B cell (primary cell): ENCODE measurements around the gene CES3. TPM values are rescaled to one million over a fixed set of nuclear protein-coding genes. Genes with fewer than 3 reads are reported as not detected.

ENCODE experiments used
- ATAC-seq: fragments of 200-7000 bp; cut with Tn5 transposase; one replicate; pipeline ENCODE4 v1.10.0; 2021; ENCODE audit warnings: low read depth, mild to moderate bottlenecking, moderate number of reproducible peaks, moderate library complexity
- CTCF ChIA-PET: fragments of 350-600 bp; sonication (Branson Sonifier 250); formaldehyde crosslinking; loops from one replicate; lab custom pipeline; 2021; ENCODE audit warnings: antibody characterized with exemption, inconsistent platforms; lab: Charles Lee
- POLR2A ChIA-PET: fragments of 350-600 bp; sonication (Branson Sonifier 250); formaldehyde crosslinking; loops from one replicate; lab custom pipeline; 2021; ENCODE audit warnings: antibody characterized with exemption; lab: Charles Lee
- DNase-seq: peaks from one replicate; pipeline ENCODE4 v3.0.0; 2013
- H2AFZ ChIP-seq: 2 replicates; pipeline ENCODE4 v1.6.1; 2012; ENCODE audit warnings: mild to moderate bottlenecking, low read depth, low read length; ENCODE audit not compliant: insufficient read depth, poor library complexity, severe bottlenecking
- H3K27ac ChIP-seq, 2 donors: 1 replicate in 1 of 2; 2 replicates in 1 of 2; pipeline ENCODE4 v1.5.1; 2012 to 2013; ENCODE audit warnings: low read length in 2 of 2, mild to moderate bottlenecking in 2 of 2, moderate library complexity in 1 of 2
- H3K27me3 ChIP-seq, 4 experiments: fragments of 200-600 bp in 1 of 4; sonication (generic) in 1 of 4; replicated peaks in 1 of 4; 1 replicate in 2 of 4; 2 replicates in 2 of 4; pipeline versions ENCODE4 v1.6.1 to v1.7.0; 2013 to 2016; ENCODE audit warnings: low read length in 3 of 4, mild to moderate bottlenecking in 2 of 4, mixed read lengths in 1 of 4, moderate library complexity in 1 of 4; ENCODE audit not compliant: insufficient read depth in 4 of 4, control insufficient read depth in 3 of 4; ENCODE audit errors: control extremely low read depth in 1 of 4
- H3K36me3 ChIP-seq, 2 experiments: replicated peaks in 1 of 2; 1 replicate in 1 of 2; 2 replicates in 1 of 2; pipeline versions ENCODE4 v1.6.1 to v1.7.1; 2013; ENCODE audit warnings: low read length in 1 of 2; ENCODE audit not compliant: insufficient read depth in 2 of 2, control insufficient read depth in 1 of 2; ENCODE audit errors: control extremely low read depth in 1 of 2, extremely low read depth in 1 of 2
- H3K4me1 ChIP-seq, 2 donors: fragments of 200-600 bp in 1 of 2; sonication (generic) in 1 of 2; 1 replicate in 1 of 2; 2 replicates in 1 of 2; pipeline versions ENCODE4 v1.5.1 to v1.6.1; 2013 to 2017; ENCODE audit warnings: low read length in 2 of 2; ENCODE audit not compliant: control insufficient read depth in 2 of 2, insufficient read depth in 2 of 2
- H3K4me2 ChIP-seq: replicated peaks from 2 replicates; pipeline ENCODE3; 2012; ENCODE audit warnings: mild to moderate bottlenecking, low read depth, low read length; ENCODE audit not compliant: poor library complexity, severe bottlenecking
- H3K4me3 ChIP-seq, 5 experiments: fragments of 200-600 bp in 1 of 5; sonication (generic) in 1 of 5; 1 replicate in 3 of 5; 2 replicates in 2 of 5; pipeline versions ENCODE4 v1.5.1 to v1.7.0; 2011 to 2016; ENCODE audit warnings: low read length in 4 of 5, mild to moderate bottlenecking in 4 of 5, low read depth in 2 of 5, control low read depth in 1 of 5, moderate library complexity in 1 of 5; ENCODE audit not compliant: insufficient read depth in 1 of 5; ENCODE audit errors: control extremely low read depth in 1 of 5, extremely low read depth in 1 of 5
- H3K79me2 ChIP-seq: fragments of 200-600 bp; sonication (generic); one replicate; pipeline ENCODE4 v1.6.0; 2016; ENCODE audit warnings: low read length; ENCODE audit not compliant: control insufficient read depth, insufficient read depth
- H3K9ac ChIP-seq: fragments of 200-600 bp; sonication (generic); 2 replicates; pipeline ENCODE4 v1.6.1; 2017; ENCODE audit warnings: mild to moderate bottlenecking, low read length, moderate library complexity
- H3K9me3 ChIP-seq, 3 donors: one replicate each; pipeline versions ENCODE4 v1.6.1 to v1.7.1; 2013; ENCODE audit warnings: low read length in 2 of 3; ENCODE audit not compliant: control insufficient read depth in 2 of 3, insufficient read depth in 1 of 3; ENCODE audit errors: control extremely low read depth in 1 of 3
- H4K20me1 ChIP-seq: 2 replicates; pipeline ENCODE4 v1.6.0; 2012; ENCODE audit warnings: mild to moderate bottlenecking, low read length; ENCODE audit not compliant: insufficient read depth, control insufficient read depth, poor library complexity, severe bottlenecking
- H3K27ac Mint-ChIP-seq: one replicate; pipeline ENCODE4 v1.8.0; 2021; ENCODE audit warnings: mixed read lengths
- H3K27me3 Mint-ChIP-seq: one replicate; pipeline ENCODE4 v1.8.0; 2021; ENCODE audit warnings: mixed read lengths
- H3K4me1 Mint-ChIP-seq: one replicate; pipeline ENCODE4 v1.8.0; 2021; ENCODE audit warnings: mixed read lengths
- H3K4me3 Mint-ChIP-seq: one replicate; pipeline ENCODE4 v1.8.0; 2021; ENCODE audit warnings: mixed read lengths
- H3K9me3 Mint-ChIP-seq: one replicate; pipeline ENCODE4 v1.8.0; 2022; ENCODE audit warnings: mixed read lengths; ENCODE audit not compliant: insufficient read depth
- CTCF ChIP-seq: fragments of 200-600 bp; IDR thresholded peaks from one replicate; pipeline ENCODE4 v1.8.0; 2022; ENCODE audit warnings: antibody characterized with exemption, mild to moderate bottlenecking
- EZH2 ChIP-seq: IDR thresholded peaks from 2 replicates; pipeline ENCODE4 v1.6.1; 2012; ENCODE audit warnings: borderline replicate concordance, low read depth, mild to moderate bottlenecking, moderate library complexity, low read length; ENCODE audit not compliant: insufficient read depth, poor library complexity, severe bottlenecking
- WGBS: methylation state at CpG from one replicate; pipeline ENCODE4 v1.1.5; 2013; ENCODE audit warnings: missing lambda C conversion rate; ENCODE audit not compliant: insufficient coverage; 5-methylcytosine and 5-hydroxymethylcytosine counted together
- intact Hi-C: fragments of 100-400 bp; cut with micrococcal nuclease; formaldehyde crosslinking; loops from one replicate; pipeline ENCODE4 v1.10.0; 2022
- polyA plus RNA-seq: library from polyadenylated mRNA; depleted of rRNA; stranded (reverse); fragments of >200 nt; gene quantifications from 2 replicates; pipeline ENCODE4 v1.2.3, GENCODE V29; 2012
- total RNA-seq, 2 donors: library from RNA; stranded (reverse); fragments of 120-200 nt in 1 of 2; gene quantifications; 1 replicate in 1 of 2; 2 replicates in 1 of 2; pipeline versions ENCODE4 v1.2.3 to v1.2.4, GENCODE V29; 2013 to 2022

Gene CES3
- total and polyA plus RNA-seq, 2 donors (not counting 1 experiment from before 2014, with no cell fraction given) = 0.25 to 0.42 TPM

- peaks cover 2% of the 10 kb centered on the region for H3K4me1 Mint-ChIP-seq
- Histone ChIP-seq H3K4me2 (no peak overlapping the region), H4K20me1 (no peaks in the 10 kb centered on the region), H3K27me3 (peaks cover 0 to 28% (median 16%) of the 10 kb centered on the region in 4 experiments), H3K36me3 (no peaks in the 10 kb centered on the region), H2AFZ (no peak overlapping the region), H3K4me1 (peaks cover 5 to 10% of the 10 kb centered on the region in 2 donors), H3K9me3 (peaks cover 0 to 6% (median 0%) of the 10 kb centered on the region in 3 donors), H3K79me2 (no peaks in the 10 kb centered on the region), H3K4me3 (no peak overlapping the region), H3K27ac (no peak overlapping the region), H3K9ac (no peak overlapping the region)
- no peak for DNase-seq
- no peaks in the 10 kb centered on the region for H3K9me3 Mint-ChIP-seq
- ChIA-PET CTCF (interaction anchor here (0.6 to 1.7 kb wide), 13 partner anchors 10 to 1431 kb away, joined by 3 to 14 read pairs (median 4); no protein-coding TSS in a partner anchor), POLR2A (interaction anchor here (0.6 to 0.7 kb wide), 3 partner anchors 60 to 543 kb away, joined by 3 read pairs; no protein-coding TSS in a partner anchor)
- H3K27me3 Mint-ChIP-seq = peaks cover 58% of the 10 kb centered on the region
- TF ChIP-seq EZH2 (no peak), CTCF (no peak)
- H3K27ac Mint-ChIP-seq = no peak overlapping the region
- H3K4me3 Mint-ChIP-seq = no peak overlapping the region
- 83% methylated on average over 9 of the region's 10 CpGs for WGBS
- no peak for ATAC-seq
- intact Hi-C loops = loop anchor here (1.0 to 2.0 kb wide), 3 partner anchors 58 to 232 kb away; no protein-coding TSS in a partner anchor
Measured at GRCh38 chr16:66953462-66954096, 7.5 kb upstream of the CES3 start.

- ATAC-seq (peak; percentile 82), DNase-seq (peak; percentile 77)
- no peaks in the 10 kb centered on the region for H3K4me1 Mint-ChIP-seq
- TF ChIP-seq CTCF = peak; percentile 86
- no peak for TF ChIP-seq EZH2
- Histone ChIP-seq H3K9me3 (no peaks in the 10 kb centered on the region), H3K4me1 (peaks cover 0 to 4% of the 10 kb centered on the region in 2 donors), H3K9ac (no peak overlapping the region), H3K27ac (no peak overlapping the region), H3K36me3 (no peaks in the 10 kb centered on the region), H3K79me2 (no peaks in the 10 kb centered on the region), H2AFZ (no peak overlapping the region), H3K27me3 (peaks cover 0 to 22% (median 13%) of the 10 kb centered on the region in 4 experiments), H3K4me3 (no peak overlapping the region), H3K4me2 (no peak overlapping the region), H4K20me1 (no peaks in the 10 kb centered on the region)
- no peaks in the 10 kb centered on the region for H3K9me3 Mint-ChIP-seq
- WGBS = 18% methylated on average over 4 of the region's 8 CpGs
- ChIA-PET CTCF (interaction anchor here (0.6 to 1.7 kb wide), 11 partner anchors 11 to 1431 kb away, joined by 3 to 14 read pairs (median 4); no protein-coding TSS in a partner anchor), POLR2A (interaction anchor here (0.6 to 0.7 kb wide), 3 partner anchors 60 to 544 kb away, joined by 3 read pairs; no protein-coding TSS in a partner anchor)
- intact Hi-C loops = loop anchor here (1.0 to 2.0 kb wide), 3 partner anchors 59 to 231 kb away; no protein-coding TSS in a partner anchor
- no peak overlapping the region for H3K4me3 Mint-ChIP-seq
- peaks cover 52% of the 10 kb centered on the region for H3K27me3 Mint-ChIP-seq
- no peak overlapping the region for H3K27ac Mint-ChIP-seq
Measured at GRCh38 chr16:66954097-66954659, 6.9 kb upstream of the CES3 start.
